NCI-H226 (cell line): ENCODE data around the gene PIK3AP1.
"Not testable (repeated sequence)": the region's sequence is repeated elsewhere in the genome, so short reads cannot be mapped to it uniquely, and the experiment has no call there.

ENCODE experiments used
- DNase-seq: peaks from one replicate; pipeline ENCODE4 v3.0.0-alpha.2; 2015

The PIK3AP1 gene

DNA sequence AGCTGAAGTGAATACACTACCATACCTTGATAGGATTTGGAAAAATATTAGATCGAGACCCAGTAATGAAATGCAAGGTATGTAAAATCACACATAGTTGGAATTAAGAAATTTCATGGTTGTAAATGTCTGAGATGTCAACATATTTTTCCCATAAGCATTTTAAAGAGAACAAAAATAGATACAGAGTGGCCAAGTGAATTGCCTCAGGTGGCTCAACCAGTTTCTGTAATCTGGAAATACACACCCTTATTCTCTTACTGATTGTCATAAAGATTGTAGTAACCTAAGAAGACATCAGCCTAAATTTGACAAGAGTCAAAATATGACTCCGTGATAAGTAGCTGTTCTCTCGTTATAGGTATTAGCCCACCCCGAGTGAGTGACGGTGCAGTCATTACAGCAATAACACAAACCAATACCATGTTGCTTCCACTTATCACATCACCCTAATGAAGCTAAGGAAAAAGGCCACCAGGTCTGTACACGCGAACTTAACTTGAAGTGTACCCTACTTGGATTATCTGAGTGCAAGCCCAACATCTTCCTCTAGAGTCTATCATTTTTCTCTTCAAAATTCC lies 23.4 kb downstream of the PIK3AP1 start:
- DNase-seq, result no peak

GRCh38 chr10:96695975-96696634 lies 24.2 kb downstream of the PIK3AP1 start:
- DNase-seq, result no peak

- DNase-seq, result no peak
These were observed 24.9 kb downstream of the PIK3AP1 start for GRCh38 chr10:96695366-96695765.

DNA sequence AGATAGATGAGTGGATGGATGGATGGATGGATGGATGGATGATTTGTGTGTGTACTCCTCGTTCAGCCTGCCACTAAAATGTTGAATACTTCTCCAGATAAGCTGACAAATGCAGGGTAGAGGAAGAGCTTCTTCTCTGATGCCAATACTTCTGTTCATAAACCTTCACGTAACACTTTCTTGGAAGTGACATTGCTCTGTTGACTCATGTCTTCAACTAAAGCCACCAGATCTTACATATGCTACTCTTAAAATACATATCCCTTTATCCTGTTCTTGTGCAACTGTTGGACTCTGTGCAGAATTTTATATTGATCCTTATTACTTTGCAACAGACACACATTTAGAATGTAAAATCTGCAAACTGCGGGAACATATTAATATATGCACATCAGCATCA lies 26.9 kb downstream of the PIK3AP1 start:
- no peak for DNase-seq

GRCh38 chr10:96692427-96692826 lies 27.9 kb downstream of the PIK3AP1 start:
- DNase-seq, result no peak

DNA sequence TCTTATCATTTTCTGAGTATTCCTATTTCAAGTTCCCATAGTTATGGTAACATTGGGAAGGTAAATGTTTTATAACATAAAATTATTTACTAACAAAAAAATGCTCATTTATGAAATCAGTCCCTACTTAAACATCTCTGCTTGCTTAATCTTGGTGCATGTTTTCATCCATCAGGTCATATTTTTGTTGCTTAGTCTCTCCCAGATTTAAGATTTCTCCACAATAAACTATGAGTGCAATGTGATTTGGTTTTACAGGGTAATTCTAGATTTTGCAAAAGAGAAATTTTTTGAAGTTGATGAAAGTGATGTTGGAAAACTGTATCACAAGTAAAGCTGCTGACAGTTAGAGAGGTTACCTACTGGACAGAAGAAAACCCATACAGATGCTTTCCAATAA lies 28.6 kb downstream of the PIK3AP1 start:
- no peak for DNase-seq

- no peak for DNase-seq
These were observed 29.3 kb downstream of the PIK3AP1 start for GRCh38 chr10:96690755-96691730.

DNA sequence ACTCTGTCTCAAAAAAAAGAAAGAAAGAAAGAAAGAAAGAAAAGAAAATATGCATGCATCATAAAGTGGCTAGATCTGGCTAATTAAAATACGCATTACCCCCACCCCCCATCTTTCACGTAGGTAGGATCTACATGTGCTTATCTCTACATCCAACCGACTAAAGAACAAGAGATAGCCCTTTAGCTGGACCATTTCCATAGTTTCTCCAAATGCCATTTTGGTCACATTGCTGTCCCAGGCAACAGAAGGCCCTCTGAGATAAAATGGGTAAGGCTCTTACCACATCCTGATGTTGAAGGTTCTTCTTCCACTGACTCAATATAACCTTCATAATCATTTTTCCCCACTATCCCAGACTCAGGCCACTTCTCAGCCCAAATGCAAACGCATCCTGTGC lies 31.5 kb downstream of the PIK3AP1 start:
- no peak for DNase-seq

GRCh38 chr10:96687317-96688012 lies 32.8 kb downstream of the PIK3AP1 start:
- no peak for DNase-seq

DNA sequence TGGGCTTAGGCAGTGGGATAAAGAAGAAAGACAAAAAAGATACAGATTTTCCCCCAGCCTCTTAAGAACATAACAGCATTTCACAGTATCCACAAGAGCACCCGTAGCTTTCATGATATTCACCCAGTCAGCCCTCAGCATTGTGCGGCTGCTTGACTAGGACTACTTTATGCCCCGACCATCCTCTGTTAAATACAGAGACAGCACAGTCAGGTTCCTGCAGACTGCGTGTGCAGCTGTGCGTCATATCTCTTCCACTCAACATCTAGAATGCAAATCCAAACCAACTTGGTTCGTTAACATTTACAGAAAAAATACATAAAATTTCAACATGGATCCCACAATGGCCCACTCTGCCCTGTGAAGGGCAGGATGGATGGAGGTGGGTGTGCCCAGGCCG lies 33.8 kb downstream of the PIK3AP1 start:
- no peak for DNase-seq

- no peak for DNase-seq
These were observed 35.0 kb downstream of the PIK3AP1 start for GRCh38 chr10:96685306-96685705.

DNA sequence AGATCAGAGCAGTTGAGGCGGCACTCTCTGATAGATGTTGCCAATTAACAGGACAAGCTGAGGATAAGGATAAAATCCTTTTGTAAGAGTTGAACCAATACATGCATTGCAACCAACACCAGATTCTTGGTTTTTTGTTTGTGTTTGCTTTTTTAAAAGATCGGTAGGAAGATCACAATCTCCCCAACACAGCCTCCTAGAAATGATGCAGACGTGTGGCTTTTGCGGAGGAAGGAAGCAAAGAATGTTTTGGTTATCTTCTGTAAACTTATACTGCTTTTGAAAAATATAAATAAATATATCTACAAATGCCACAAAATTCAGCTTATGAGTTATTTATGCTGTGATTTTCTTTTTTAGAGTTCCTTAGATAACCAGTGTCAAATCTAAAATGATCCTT lies 35.5 kb downstream of the PIK3AP1 start:
- DNase-seq, result no peak

DNA sequence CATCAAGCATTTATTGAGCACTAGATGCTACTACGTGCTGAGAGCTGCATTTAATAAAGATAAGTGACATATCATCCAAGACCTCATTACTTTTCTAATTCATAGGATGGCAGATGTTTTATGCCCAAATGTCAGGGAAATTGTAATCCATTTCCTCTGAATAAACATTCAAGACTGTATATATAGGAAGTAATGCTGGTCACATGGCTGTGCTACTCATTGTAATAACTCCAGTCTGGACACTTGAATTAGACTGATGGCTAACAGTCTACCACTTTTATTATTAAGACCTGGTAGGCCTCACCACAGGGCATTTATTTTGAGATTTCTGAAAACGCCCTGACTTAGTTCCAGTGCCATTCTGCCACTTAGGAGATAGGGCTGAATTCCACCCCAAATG lies 36.6 kb downstream of the PIK3AP1 start:
- DNase-seq, result no peak

DNA sequence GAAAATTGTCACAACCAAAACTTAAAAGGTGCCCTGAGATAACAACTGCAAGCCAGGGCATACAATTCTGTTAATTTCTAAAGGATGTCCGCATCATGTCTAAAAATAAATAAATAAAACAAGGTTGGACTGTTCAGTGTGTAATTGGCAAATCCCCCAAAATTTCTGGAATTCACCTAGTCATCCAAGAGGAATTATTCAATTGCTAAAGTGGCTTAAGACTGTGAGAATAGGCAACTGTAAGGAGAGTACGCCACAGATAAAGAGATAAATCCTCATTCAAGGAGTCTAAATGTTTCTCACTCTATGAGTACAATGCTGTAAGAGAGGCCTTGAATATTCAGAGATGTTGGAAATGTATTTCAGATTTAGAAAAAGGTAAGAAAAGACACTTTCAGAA lies 37.2 kb downstream of the PIK3AP1 start:
- DNase-seq, result peak; percentile 36

DNA sequence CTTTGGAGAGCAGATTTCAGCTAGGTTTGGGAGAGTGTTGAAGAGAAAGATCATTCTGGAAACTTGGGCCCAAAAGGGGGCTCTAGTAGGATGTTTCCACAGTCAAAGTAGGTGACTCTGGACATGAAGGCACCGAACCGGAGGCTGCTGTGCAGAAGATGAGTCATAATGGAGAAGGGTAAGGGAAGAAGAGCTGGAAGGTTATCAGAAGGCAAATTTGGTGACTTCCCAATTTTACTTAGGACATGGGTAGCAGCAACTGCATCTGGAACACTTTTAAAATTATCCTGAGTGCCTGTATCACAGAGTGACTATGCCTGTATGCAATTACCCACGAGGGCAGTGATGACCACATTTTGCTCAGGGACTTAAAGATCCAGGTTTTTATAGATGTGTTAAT lies 38.8 kb downstream of the PIK3AP1 start:
- DNase-seq, result no peak

DNA sequence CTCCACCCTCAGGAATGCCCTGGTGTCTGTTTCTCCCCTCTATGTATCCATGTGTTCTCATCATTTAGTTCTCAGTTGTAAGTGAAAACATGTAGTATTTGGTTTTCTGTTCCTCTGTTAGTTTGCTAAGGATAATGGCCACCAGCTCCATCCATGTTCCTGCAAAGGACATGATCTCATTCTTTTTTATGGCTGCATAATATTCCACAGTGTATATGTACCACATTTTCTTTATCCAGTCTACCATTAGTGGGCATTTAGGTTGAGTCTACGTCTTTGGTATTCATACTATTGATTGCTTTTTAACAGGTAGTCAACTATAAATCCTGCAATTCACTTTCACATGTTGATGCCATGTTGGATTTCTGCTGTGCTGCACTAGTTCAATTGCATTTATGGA lies 39.9 kb downstream of the PIK3AP1 start:
- DNase-seq, result not testable (repeated sequence)

DNA sequence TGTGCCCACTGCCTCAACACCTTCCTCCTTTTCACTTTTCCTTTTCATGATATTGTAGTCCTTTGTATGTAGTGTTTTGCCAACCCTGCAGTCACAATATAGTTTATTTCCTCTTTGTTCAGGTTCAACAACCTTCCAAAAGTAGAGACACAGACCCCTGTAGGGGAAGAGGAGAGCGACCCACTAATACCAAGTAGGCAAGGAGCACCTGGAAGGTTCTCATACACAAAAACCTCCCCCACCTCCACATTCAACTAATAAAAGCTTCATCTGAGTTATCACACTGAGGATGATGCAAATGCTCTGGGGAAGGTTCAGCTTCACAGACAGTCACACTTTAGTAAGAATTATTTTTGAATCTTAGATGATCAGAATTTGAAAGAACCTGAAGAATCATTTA lies 41.6 kb downstream of the PIK3AP1 start:
- no peak for DNase-seq

GRCh38 chr10:96676272-96677112 lies 43.8 kb downstream of the PIK3AP1 start:
- DNase-seq, result no peak

DNA sequence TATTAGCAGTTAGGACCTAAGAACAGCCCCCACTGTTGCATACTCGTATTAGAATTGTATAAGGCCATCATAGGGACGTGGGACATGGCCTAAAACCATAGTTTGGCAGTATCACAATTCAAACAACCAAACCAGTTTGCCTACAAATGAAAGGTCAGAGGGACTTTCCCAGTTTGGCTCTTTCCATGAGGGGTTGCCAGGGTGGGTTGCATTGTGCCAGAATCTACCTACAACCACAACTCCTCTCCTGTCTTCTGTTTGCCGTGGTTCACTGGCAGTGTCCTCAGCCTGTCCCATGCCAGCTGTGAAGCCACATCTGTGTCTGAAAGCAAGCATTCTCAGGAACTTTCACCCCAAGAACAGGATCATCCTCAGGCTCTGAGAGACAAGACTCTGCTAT lies 44.5 kb downstream of the PIK3AP1 start:
- DNase-seq, result no peak

- no peak for DNase-seq
These were observed 46.8 kb downstream of the PIK3AP1 start for GRCh38 chr10:96673318-96674099.

- DNase-seq, result no peak
These were observed 47.7 kb downstream of the PIK3AP1 start for GRCh38 chr10:96672481-96673175.
